ENCODE measurements around the gene AMOTL1. TPM values are rescaled to one million over a fixed set of nuclear protein-coding genes. Genes with fewer than 3 reads are reported as not detected.
A peak's percentile ranks its signal among the peaks of the same experiment; 100 is the strongest.
"Not testable (repeated sequence)": the region's sequence is repeated elsewhere in the genome, so short reads cannot be mapped to it uniquely, and the experiment has no call there.

Gene AMOTL1
- polyA plus RNA-seq, 3 donors from 2014 or later = 0.14 to 1.7 TPM; not detected in 1

GRCh38 chr11:94838027-94838731 lies 70.0 kb downstream of the AMOTL1 start:
- H3K9me3 Mint-ChIP-seq = no peaks in the 10 kb centered on the region
- H3K4me3 Mint-ChIP-seq = no peak overlapping the region
- H3K27me3 Mint-ChIP-seq (ENCODE audit: low read depth in 3 of 3) = no peaks in the 10 kb centered on the region
- no peaks in the 10 kb centered on the region for H3K4me1 Mint-ChIP-seq
- peaks cover 0 to 9% (median 8%) of the 10 kb centered on the region in 3 donors for H3K36me3 Mint-ChIP-seq
- DNase-seq = no peak
- no peak overlapping the region for H3K27ac Mint-ChIP-seq

DNA sequence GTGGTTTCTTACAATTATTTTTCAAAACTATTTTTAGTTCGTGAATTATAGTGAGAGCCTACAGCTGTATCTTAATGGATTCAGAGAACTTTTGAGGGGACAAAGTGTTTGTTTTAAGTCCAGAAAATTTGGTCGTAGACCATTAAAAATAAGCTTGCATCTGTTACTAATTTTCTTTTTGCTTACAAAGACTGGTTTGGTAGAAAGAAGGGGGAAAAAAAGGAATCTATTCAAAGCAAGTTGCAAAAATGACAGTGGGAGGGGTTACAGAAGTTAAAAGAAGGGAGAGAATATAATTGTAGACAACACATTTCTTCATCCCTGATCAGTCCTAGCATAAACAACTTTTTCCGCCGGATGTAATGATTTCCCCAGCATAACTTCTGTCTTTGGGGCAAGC lies 72.1 kb downstream of the AMOTL1 start:
- DNase-seq = no peak
- peaks cover 0 to 2% (median 0%) of the 10 kb centered on the region in 3 donors for H3K27me3 Mint-ChIP-seq (ENCODE audit: low read depth in 3 of 3)
- H3K27ac Mint-ChIP-seq = no peak overlapping the region
- H3K4me1 Mint-ChIP-seq = no peaks in the 10 kb centered on the region
- H3K4me3 Mint-ChIP-seq = no peak overlapping the region
- H3K9me3 Mint-ChIP-seq = no peaks in the 10 kb centered on the region
- peaks cover 0 to 6% (median 3%) of the 10 kb centered on the region in 3 donors for H3K36me3 Mint-ChIP-seq

DNA sequence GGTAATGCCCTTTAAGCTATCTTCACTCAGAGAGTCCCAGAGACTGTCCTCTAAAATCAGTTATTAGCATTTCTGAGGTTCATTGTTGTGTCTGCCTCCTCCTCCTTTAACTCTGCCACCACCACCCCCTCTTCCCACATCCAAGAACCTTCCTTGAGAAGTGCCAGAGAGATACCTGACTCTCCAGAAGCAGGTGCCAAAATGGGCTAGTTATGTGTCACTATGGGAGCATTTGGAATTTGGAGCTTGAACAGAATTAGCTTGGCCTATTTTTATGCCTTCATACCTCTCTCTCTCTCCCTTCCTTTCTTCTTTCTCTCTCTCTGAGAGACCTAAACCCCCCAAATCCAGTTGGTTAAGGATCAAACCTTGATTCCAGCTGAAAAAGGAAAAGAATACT lies 75.9 kb downstream of the AMOTL1 start:
- Mint-ChIP-seq H3K9me3 (no peaks in the 10 kb centered on the region), H3K4me1 (no peaks in the 10 kb centered on the region), H3K27ac (no peak overlapping the region), H3K27me3 (ENCODE audit: low read depth in 3 of 3) (peaks cover 0 to 4% (median 0%) of the 10 kb centered on the region in 3 donors), H3K4me3 (no peak overlapping the region), H3K36me3 (peaks cover 0 to 10% (median 0%) of the 10 kb centered on the region in 3 donors)
- no peak for DNase-seq

- no peak for DNase-seq
- peaks cover 0 to 10% (median 4%) of the 10 kb centered on the region in 3 donors for H3K36me3 Mint-ChIP-seq
- no peaks in the 10 kb centered on the region for H3K9me3 Mint-ChIP-seq
- peaks cover 0 to 4% (median 0%) of the 10 kb centered on the region in 3 donors for H3K27me3 Mint-ChIP-seq (ENCODE audit: low read depth in 3 of 3)
- H3K4me1 Mint-ChIP-seq = no peaks in the 10 kb centered on the region
- no peak overlapping the region for H3K27ac Mint-ChIP-seq
- H3K4me3 Mint-ChIP-seq = no peak overlapping the region
Measured at GRCh38 chr11:94845622-94846021, 77.5 kb downstream of the AMOTL1 start.

GRCh38 chr11:94849839-94850238 lies 81.7 kb downstream of the AMOTL1 start:
- Mint-ChIP-seq H3K27ac (no peak overlapping the region), H3K4me1 (no peaks in the 10 kb centered on the region), H3K27me3 (ENCODE audit: low read depth in 3 of 3) (peaks cover 0 to 5% (median 5%) of the 10 kb centered on the region in 3 donors), H3K4me3 (no peak overlapping the region), H3K36me3 (peaks cover 10 to 24% (median 21%) of the 10 kb centered on the region in 3 donors), H3K9me3 (no peaks in the 10 kb centered on the region)
- DNase-seq = no peak

DNA sequence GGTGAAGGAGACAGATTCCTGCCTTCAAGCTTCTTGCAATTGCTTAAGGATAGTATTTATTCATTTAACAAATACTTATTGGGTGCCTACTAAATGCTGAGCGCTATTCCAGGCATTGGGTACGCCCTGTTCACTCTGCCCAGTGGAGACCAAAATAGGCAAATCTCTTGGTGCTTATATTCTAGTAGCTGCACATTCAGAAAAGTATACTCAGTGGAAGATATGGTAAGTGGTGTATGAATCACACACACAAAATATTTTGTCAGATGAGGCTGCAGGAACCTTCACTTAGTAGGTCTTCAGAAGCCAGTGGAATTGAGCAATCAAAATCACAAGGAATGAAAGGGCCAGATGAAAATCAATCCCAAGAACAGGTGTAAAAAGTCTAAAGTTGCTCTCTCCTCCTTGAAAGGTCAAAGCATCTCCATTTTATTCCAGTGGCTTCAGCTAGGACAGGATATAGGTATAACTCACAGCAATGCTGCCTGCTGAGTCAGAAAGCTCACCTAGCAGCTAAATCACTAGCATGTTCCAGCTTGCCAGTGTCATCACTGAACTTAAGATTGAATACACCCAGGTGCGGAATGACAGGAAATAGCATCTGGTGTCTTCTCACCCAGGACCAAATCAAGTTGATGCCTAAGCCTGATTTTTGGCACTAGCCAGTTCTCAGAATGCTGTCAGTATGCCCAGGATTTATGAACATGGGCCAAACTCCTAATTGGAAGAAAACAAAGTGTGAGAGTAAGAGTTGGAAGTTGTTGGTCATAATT lies 83.9 kb downstream of the AMOTL1 start:
- DNase-seq = no peak
- Mint-ChIP-seq H3K36me3 (peaks cover 10 to 30% (median 25%) of the 10 kb centered on the region in 3 donors), H3K4me1 (no peaks in the 10 kb centered on the region), H3K27me3 (ENCODE audit: low read depth in 3 of 3) (peaks cover 0 to 5% (median 4%) of the 10 kb centered on the region in 3 donors), H3K4me3 (no peak overlapping the region), H3K27ac (peak overlapping the region in 1 of 6 donors; percentile 3), H3K9me3 (no peaks in the 10 kb centered on the region)

GRCh38 chr11:94853288-94853687 lies 85.1 kb downstream of the AMOTL1 start:
- not testable (repeated sequence) for H3K9me3 Mint-ChIP-seq; H3K27me3 Mint-ChIP-seq (ENCODE audit: low read depth in 3 of 3); H3K4me1 Mint-ChIP-seq; H3K4me3 Mint-ChIP-seq; H3K27ac Mint-ChIP-seq; DNase-seq
- H3K36me3 Mint-ChIP-seq = peaks cover 14 to 39% (median 35%) of the 10 kb centered on the region in 3 donors

GRCh38 chr11:94853836-94854235 lies 85.7 kb downstream of the AMOTL1 start:
- Mint-ChIP-seq H3K27me3 (ENCODE audit: low read depth in 3 of 3) (peaks cover 0 to 5% (median 1%) of the 10 kb centered on the region in 3 donors), H3K36me3 (peaks cover 14 to 39% (median 35%) of the 10 kb centered on the region in 3 donors), H3K9me3 (no peaks in the 10 kb centered on the region), H3K4me3 (no peak overlapping the region), H3K4me1 (no peaks in the 10 kb centered on the region), H3K27ac (no peak overlapping the region)
- no peak for DNase-seq

DNA sequence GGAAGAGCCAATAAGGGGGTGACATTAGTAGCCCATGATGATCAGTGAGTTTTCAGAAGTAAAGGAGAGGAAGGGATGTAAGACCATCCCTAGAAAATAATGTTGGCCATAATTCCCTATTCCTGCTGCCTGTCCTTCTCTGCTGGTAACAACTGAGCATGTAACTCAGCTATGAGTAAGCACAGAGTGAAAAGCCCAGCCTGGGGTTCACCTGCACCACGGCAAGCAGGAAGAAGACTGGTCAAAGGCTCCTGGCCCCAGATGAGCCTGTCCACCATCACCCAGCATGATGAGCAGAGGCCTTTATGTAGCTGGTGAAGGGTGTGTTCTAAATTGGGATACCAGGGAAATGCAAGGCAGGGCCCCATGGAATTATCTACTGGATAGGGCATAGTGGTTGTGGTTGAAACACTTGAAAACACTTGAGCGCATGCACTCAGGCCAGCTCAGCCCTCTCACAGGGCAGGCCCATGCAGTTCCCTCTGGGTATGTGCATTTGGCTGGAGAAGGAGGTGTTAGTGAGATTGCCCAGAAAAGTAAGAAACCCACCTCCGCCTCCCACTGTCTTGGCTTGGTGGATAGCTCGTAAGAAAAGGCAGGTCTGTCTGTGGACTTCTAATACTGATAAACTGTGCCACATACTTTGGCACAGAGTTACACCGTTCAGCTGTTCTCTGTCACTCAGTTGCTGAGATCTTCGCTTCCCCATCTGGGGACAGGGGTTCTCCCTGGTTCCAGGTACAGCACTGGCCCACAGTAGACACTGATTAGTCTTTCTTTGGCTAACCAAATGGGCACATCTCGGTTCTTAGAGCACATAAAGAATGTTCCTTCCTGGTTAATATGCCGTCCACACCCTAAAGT lies 86.8 kb downstream of the AMOTL1 start:
- peaks cover 0 to 5% (median 1%) of the 10 kb centered on the region in 3 donors for H3K27me3 Mint-ChIP-seq (ENCODE audit: low read depth in 3 of 3)
- H3K4me1 Mint-ChIP-seq = no peaks in the 10 kb centered on the region
- peaks cover 14 to 46% (median 35%) of the 10 kb centered on the region in 3 donors for H3K36me3 Mint-ChIP-seq
- no peak for DNase-seq
- H3K9me3 Mint-ChIP-seq = no peaks in the 10 kb centered on the region
- H3K27ac Mint-ChIP-seq = no peak overlapping the region
- H3K4me3 Mint-ChIP-seq = no peak overlapping the region

GRCh38 chr11:94855666-94856065 lies 87.5 kb downstream of the AMOTL1 start:
- no peak overlapping the region for H3K27ac Mint-ChIP-seq
- no peaks in the 10 kb centered on the region for H3K4me1 Mint-ChIP-seq
- peaks cover 0 to 5% (median 1%) of the 10 kb centered on the region in 3 donors for H3K27me3 Mint-ChIP-seq (ENCODE audit: low read depth in 3 of 3)
- no peaks in the 10 kb centered on the region for H3K9me3 Mint-ChIP-seq
- no peak for DNase-seq
- H3K36me3 Mint-ChIP-seq = peaks cover 14 to 43% (median 34%) of the 10 kb centered on the region in 3 donors
- no peak overlapping the region for H3K4me3 Mint-ChIP-seq

DNA sequence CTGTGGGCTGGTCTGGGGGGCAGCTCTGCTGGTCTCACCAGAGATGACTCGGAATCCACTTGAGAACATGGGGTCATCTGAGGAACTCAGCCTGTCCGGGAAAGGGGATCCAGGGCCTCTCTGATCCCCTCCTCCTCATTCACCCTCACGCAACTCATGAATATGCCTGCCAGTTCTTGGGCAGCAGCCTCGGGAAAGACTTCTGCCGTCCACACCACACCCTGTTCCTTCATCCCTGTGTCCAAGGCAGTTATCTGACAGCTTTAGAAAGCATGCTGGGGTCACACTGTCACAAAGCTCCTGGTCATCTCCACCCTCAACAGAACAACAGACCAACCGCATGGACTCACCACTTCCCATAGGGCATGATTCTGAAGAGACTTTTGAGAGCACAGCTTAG lies 88.3 kb downstream of the AMOTL1 start:
- Mint-ChIP-seq H3K4me3 (no peak overlapping the region), H3K4me1 (no peaks in the 10 kb centered on the region), H3K36me3 (peaks cover 14 to 44% (median 34%) of the 10 kb centered on the region in 3 donors), H3K27ac (no peak overlapping the region), H3K27me3 (ENCODE audit: low read depth in 3 of 3) (peaks cover 0 to 5% (median 1%) of the 10 kb centered on the region in 3 donors), H3K9me3 (no peaks in the 10 kb centered on the region)
- DNase-seq = no peak

DNA sequence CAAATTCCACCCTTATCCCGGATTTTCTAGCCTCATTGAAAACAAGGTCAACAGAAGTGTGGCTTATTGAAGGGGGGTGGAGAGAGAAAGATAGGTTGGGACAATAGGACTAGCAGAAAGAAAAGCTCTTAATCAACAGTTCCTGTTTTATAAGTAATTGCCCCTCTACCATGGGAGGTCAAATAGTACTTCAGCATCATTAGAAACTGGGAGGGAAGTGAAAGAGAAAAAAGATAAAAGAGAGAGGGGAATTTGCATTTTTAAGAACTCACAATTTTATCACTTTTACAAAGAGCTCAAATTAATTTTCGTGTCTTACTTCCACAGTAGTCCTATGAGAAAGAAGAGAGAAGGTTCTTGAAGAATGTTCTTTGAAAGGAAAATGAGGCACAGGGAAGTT lies 89.2 kb downstream of the AMOTL1 start:
- DNase-seq = no peak
- Mint-ChIP-seq H3K4me3 (no peak overlapping the region), H3K4me1 (no peaks in the 10 kb centered on the region), H3K27me3 (ENCODE audit: low read depth in 3 of 3) (peaks cover 0 to 5% (median 1%) of the 10 kb centered on the region in 3 donors), H3K36me3 (peaks cover 14 to 46% (median 34%) of the 10 kb centered on the region in 3 donors), H3K27ac (no peak overlapping the region), H3K9me3 (no peaks in the 10 kb centered on the region)

- Mint-ChIP-seq H3K4me3 (no peak overlapping the region), H3K36me3 (peaks cover 14 to 46% (median 33%) of the 10 kb centered on the region in 3 donors), H3K27ac (no peak overlapping the region), H3K27me3 (ENCODE audit: low read depth in 3 of 3) (peaks cover 0 to 5% (median 1%) of the 10 kb centered on the region in 3 donors), H3K4me1 (no peaks in the 10 kb centered on the region), H3K9me3 (no peaks in the 10 kb centered on the region)
- DNase-seq = no peak
Measured at GRCh38 chr11:94858012-94858705, 90.0 kb downstream of the AMOTL1 start.
